Measurements from ENCODE around the gene LCN6.
"Not testable (repeated sequence)": the region's sequence is repeated elsewhere in the genome, so short reads cannot be mapped to it uniquely, and the experiment has no call there.

LCN6 gene

GRCh38 chr9:136710543-136710942 is 37.8 kb downstream of the LCN6 start:
- DNase-seq (ENCODE audit: low spot score) = no peak

GRCh38 chr9:136709454-136710109 is 38.7 kb downstream of the LCN6 start:
- DNase-seq (ENCODE audit: low spot score) = no peak

GRCh38 chr9:136707849-136708517 is 40.3 kb downstream of the LCN6 start:
- DNase-seq (ENCODE audit: low spot score) = no peak

- no peak for DNase-seq (ENCODE audit: low spot score)
Observed at GRCh38 chr9:136707011-136707410, 41.3 kb downstream of the LCN6 start.

- no peak for DNase-seq (ENCODE audit: low spot score)
Observed at GRCh38 chr9:136705564-136705963, 42.8 kb downstream of the LCN6 start.

GRCh38 chr9:136704741-136705140 is 43.6 kb downstream of the LCN6 start:
- DNase-seq (ENCODE audit: low spot score) = not testable (repeated sequence)

- DNase-seq (ENCODE audit: low spot score) = no peak
Observed at GRCh38 chr9:136703276-136703860, 45.0 kb downstream of the LCN6 start.

- no peak for DNase-seq (ENCODE audit: low spot score)
Observed at GRCh38 chr9:136701668-136702053, 46.7 kb downstream of the LCN6 start.

GRCh38 chr9:136700959-136701667 is 47.2 kb downstream of the LCN6 start:
- no peak for DNase-seq (ENCODE audit: low spot score)

GRCh38 chr9:136700304-136700703 is 48.0 kb downstream of the LCN6 start:
- no peak for DNase-seq (ENCODE audit: low spot score)

GRCh38 chr9:136698635-136699246 is 49.6 kb downstream of the LCN6 start:
- no peak for DNase-seq (ENCODE audit: low spot score)

- no peak for DNase-seq (ENCODE audit: low spot score)
Observed at GRCh38 chr9:136697821-136698526, 50.4 kb downstream of the LCN6 start.

- no peak for DNase-seq (ENCODE audit: low spot score)
Observed at GRCh38 chr9:136697146-136697820, 51.0 kb downstream of the LCN6 start.

- DNase-seq (ENCODE audit: low spot score) = no peak
Observed at GRCh38 chr9:136696502-136696901, 51.8 kb downstream of the LCN6 start.

GRCh38 chr9:136695955-136696354 is 52.4 kb downstream of the LCN6 start:
- DNase-seq (ENCODE audit: low spot score) = no peak

GRCh38 chr9:136695435-136695895 is 52.9 kb downstream of the LCN6 start:
- DNase-seq (ENCODE audit: low spot score) = no peak

- no peak for DNase-seq (ENCODE audit: low spot score)
Observed at GRCh38 chr9:136694872-136695247, 53.5 kb downstream of the LCN6 start.

- peak; percentile 85 for DNase-seq (ENCODE audit: low spot score)
Observed at GRCh38 chr9:136694163-136694871, 54.0 kb downstream of the LCN6 start.
